Glutamatergic neuron (in vitro differentiated cells): ENCODE data around the gene AXIN2. TPM values are rescaled to one million over a fixed set of nuclear protein-coding genes. Genes with fewer than 3 reads are reported as not detected.

Experiments used
- DNase-seq: peaks from one replicate; pipeline ENCODE4 v3.0.0; 2022
- H3K27ac Mint-ChIP-seq: one replicate; pipeline ENCODE4 v1.8.0; 2020; ENCODE audit warnings: mild to moderate bottlenecking, mixed read lengths, inconsistent platforms; ENCODE audit not compliant: unreplicated experiment
- H3K27me3 Mint-ChIP-seq: one replicate; pipeline ENCODE4 v1.8.0; 2020; ENCODE audit warnings: mild to moderate bottlenecking, moderate library complexity, mixed read lengths, inconsistent platforms; ENCODE audit not compliant: unreplicated experiment
- H3K36me3 Mint-ChIP-seq: one replicate; pipeline ENCODE4 v1.8.0; 2020; ENCODE audit warnings: mild to moderate bottlenecking, mixed read lengths, inconsistent platforms; ENCODE audit not compliant: unreplicated experiment
- H3K4me1 Mint-ChIP-seq: one replicate; pipeline ENCODE4 v1.8.0; 2020; ENCODE audit warnings: mild to moderate bottlenecking, low read depth, mixed read lengths, inconsistent platforms; ENCODE audit not compliant: unreplicated experiment
- H3K4me3 Mint-ChIP-seq: one replicate; pipeline ENCODE4 v1.8.0; 2020; ENCODE audit warnings: mild to moderate bottlenecking, mixed read lengths, inconsistent platforms; ENCODE audit not compliant: unreplicated experiment
- H3K9me3 Mint-ChIP-seq: one replicate; pipeline ENCODE4 v1.8.0; 2020; ENCODE audit warnings: mild to moderate bottlenecking, moderate library complexity, mixed read lengths, inconsistent platforms; ENCODE audit not compliant: unreplicated experiment
- CTCF ChIP-seq: fragments of 200-600 bp; sonication (generic); IDR thresholded peaks from one replicate; pipeline ENCODE4 v1.5.0; 2021; ENCODE audit not compliant: partially characterized antibody, unreplicated experiment
- total RNA-seq: library from RNA; stranded (reverse); fragmentation: NEBNext Ultra II Directional; extraction: Animal tissue kit (Norgen Biotek cat#: 25700); gene quantifications from one replicate; pipeline ENCODE4 v1.2.1, GENCODE V29; 2021; ENCODE audit not compliant: unreplicated experiment

The AXIN2 gene
- total RNA-seq, 1 donor from 2014 or later, result 26.5 TPM

DNA sequence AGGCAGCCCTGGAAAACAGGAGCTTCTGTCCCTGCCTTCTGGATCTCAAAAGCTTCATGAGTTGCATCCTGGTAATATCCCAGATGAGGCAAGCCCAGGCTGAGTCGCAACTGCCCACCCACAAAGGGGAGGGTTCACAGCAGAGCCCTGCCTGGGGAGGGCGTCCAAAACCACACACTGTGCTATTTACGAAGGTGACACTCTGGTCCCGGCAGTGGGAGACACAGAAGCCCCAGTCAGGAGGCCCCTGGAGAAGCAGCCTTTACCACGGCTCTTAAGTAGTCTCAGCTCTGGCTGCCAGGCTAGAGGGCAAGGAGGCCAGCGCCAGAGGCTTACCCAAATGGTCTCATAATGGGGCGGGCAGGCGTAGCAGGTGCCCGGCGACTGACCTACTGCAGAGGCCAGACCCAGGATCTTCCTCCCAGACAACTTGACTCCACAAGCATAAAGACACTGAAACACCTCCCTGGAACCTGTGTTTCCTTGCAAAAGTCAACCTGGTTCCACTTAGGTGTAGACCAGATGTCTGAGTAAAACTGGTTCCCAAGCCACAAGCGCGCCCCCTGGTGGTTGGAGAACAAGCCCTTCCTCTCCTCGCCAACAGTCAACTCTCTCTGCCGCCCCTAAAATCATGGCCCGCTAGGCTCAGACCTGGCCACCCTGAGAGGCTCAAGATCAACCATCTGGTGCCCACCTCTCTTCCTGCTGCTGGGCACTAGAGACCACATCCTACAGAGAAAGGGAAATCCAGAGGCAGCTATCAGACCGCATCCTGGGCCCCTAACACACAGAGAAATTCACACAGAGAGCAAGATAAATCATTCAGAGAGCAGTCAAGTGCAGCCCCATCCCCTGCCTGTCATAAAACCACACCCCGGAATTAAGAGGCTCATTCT is 5.2 kb downstream of the AXIN2 start:
- Mint-ChIP-seq H3K27ac (no peak overlapping the region), H3K4me3 (no peak overlapping the region), H3K36me3 (no peaks in the 10 kb centered on the region), H3K4me1 (peaks cover 17% of the 10 kb centered on the region), H3K27me3 (peaks cover 3% of the 10 kb centered on the region), H3K9me3 (no peaks in the 10 kb centered on the region)
- peak; percentile 97 for TF ChIP-seq CTCF
- peak; percentile 93 for DNase-seq

DNA sequence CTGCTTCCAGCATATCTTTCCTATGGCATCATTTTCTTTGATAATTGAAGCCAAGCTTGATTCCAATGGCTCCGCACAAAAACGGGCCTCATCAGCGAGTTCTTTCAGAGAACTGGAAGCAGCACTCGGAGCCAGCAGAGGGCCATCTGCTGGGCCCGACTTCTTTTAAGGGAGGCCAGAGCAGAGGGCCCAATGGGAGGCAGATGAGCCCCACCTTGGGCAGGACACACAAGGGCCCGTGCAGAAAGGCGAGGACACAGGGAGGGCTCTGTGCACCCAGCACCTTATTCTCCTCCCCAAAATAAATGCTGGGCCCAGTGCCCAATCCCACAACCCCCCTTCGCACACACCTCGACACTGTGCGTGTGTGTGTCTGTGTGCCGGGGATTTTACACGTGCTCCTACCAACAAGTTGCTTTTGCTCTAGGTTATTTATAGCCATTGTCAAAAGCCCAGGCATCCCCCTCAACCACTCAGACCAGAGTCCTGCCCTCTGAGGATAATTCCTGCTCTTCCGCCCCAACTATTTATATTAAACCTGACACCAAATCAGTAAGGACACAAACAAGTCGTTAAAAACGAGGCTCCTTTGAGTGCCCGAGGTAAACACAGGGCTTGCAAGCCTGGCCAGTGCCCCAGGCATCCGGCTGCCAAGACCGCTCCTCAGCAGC is 6.8 kb downstream of the AXIN2 start:
- no peak for DNase-seq
- Mint-ChIP-seq H3K36me3 (no peaks in the 10 kb centered on the region), H3K4me1 (peaks cover 27% of the 10 kb centered on the region), H3K9me3 (peaks cover 5% of the 10 kb centered on the region), H3K27me3 (peaks cover 9% of the 10 kb centered on the region), H3K4me3 (peak overlapping the region; percentile 10), H3K27ac (no peak overlapping the region)
- TF ChIP-seq CTCF, result no peak

- Mint-ChIP-seq H3K9me3 (peaks cover 5% of the 10 kb centered on the region), H3K4me3 (peak overlapping the region; percentile 10), H3K36me3 (peaks cover 7% of the 10 kb centered on the region), H3K4me1 (peaks cover 27% of the 10 kb centered on the region), H3K27ac (no peak overlapping the region), H3K27me3 (peaks cover 6% of the 10 kb centered on the region)
- no peak for TF ChIP-seq CTCF
- DNase-seq, result no peak
Measured at GRCh38 chr17:65553646-65554552, 7.5 kb downstream of the AXIN2 start.

DNA sequence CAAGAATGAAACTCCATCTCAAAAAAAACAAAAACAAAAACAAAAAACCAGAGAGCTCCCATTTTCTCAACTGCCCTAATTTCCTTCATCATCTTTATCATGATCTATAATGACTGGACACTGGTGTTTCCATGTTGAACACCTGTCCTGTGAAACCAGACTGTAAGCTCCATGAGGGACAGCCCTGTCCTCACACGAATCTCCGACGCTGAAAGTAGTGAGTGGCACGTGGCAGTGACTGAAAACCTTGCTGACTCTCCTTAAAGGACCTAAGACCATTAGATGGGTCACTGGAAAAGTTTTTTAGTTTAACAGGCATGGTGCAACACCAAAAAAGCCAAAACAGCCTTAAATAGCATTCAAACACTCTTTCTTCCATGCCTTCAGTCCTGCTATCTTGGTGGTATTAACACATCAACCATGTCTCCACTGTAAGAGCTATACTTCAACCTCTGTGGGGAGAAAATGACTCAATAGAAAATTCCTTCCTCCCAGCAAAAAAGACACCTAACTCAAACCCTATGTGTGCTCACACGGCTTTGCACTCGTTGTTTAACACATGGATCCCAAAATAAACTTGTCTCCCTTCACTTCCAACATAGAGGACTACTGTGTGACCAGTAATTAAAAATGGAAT is 8.3 kb downstream of the AXIN2 start:
- peaks cover 6% of the 10 kb centered on the region for H3K27me3 Mint-ChIP-seq
- peaks cover 5% of the 10 kb centered on the region for H3K9me3 Mint-ChIP-seq
- H3K4me1 Mint-ChIP-seq, result peaks cover 27% of the 10 kb centered on the region
- no peak for DNase-seq
- no peak for TF ChIP-seq CTCF
- no peak overlapping the region for H3K27ac Mint-ChIP-seq
- no peak overlapping the region for H3K4me3 Mint-ChIP-seq
- H3K36me3 Mint-ChIP-seq, result peaks cover 10% of the 10 kb centered on the region
